Inflammatory macrophage (primary cell): Measurements from ENCODE around the gene STK32C.
A peak's percentile ranks its signal among the peaks of the same experiment; 100 is the strongest.
"Not testable (repeated sequence)": the region's sequence is repeated elsewhere in the genome, so short reads cannot be mapped to it uniquely, and the experiment has no call there.

Source experiments
- DNase-seq, 2 donors: peaks; one replicate each; pipeline ENCODE4 v3.0.0-alpha.2; 2020 to 2022

The STK32C gene

DNA sequence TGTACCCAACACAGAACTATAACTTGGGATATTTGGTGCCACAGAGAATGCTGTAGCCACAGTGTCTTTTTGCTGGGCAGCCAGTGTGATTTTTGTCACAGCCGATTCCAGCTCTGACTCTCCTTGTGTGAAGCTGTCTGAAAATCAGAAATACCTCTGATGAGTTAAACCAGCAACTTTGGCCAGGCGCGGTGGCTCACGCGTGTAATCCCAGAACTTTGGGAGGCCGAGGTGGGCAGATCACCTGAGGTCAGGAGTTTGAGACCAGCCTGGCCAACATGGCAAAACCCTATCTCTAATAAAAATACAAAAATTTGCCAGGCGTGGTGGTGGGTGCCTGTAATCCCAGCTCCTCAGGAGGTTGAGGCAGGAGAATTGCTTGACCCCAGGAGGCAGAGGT lies 30.1 kb upstream of the STK32C start:
- not testable (repeated sequence) for DNase-seq

DNA sequence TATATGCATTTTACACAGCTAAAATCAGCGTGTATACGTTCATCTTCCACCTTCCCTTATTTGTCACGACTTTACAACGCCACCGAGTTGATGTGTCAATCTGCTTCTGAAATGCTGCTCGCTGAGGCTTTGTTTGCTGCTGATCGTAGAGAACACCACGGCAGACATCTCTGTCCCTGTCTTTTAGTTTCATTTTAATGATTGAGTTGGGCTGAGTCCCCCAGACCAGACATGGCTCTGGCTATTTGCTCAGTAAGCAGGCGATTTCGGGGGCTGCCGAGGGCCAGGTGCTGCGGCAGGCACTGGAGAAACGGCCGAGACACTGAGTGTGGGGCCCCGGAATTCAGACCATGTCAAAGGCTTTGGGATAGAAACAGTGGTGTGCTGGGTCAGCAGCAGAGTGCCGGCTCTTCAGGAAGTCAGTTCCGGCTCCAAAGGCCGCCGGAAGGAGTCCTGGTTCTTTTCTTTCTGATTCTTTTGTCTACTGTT lies 29.2 kb upstream of the STK32C start:
- peak; percentile 29 to 46 for DNase-seq

DNA sequence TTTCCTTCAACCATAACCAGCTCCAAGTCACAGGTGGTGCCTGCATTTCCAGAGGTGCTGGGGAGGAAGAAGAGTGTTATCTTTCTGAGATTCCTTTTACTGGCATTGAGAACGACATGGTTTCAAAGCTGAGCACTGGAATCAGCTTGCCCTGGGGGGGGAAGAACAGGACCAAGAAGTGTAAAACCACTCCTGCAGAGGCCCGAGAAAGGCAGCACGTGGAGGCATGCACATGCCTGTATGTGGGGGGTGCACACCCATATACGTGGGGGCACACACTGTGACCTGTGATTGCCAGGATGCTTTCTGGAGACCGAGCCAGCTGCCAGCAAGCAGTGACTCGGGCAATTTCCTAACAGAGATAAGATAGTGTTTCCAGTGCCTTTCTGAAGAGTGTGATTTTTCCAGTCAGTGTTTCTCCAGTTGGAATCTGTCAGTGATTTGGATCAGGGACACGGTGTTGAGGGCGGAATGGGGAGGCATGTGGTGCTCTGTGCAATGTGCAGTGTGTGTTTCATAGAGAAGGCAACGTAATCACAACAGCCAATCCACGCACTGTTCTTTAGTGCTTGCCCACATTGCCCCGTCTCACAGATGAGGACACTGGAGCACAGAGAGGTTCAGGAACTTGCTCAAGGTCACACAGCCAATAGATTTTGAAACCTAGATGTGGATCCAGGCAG lies 28.5 kb upstream of the STK32C start:
- DNase-seq: no peak

DNA sequence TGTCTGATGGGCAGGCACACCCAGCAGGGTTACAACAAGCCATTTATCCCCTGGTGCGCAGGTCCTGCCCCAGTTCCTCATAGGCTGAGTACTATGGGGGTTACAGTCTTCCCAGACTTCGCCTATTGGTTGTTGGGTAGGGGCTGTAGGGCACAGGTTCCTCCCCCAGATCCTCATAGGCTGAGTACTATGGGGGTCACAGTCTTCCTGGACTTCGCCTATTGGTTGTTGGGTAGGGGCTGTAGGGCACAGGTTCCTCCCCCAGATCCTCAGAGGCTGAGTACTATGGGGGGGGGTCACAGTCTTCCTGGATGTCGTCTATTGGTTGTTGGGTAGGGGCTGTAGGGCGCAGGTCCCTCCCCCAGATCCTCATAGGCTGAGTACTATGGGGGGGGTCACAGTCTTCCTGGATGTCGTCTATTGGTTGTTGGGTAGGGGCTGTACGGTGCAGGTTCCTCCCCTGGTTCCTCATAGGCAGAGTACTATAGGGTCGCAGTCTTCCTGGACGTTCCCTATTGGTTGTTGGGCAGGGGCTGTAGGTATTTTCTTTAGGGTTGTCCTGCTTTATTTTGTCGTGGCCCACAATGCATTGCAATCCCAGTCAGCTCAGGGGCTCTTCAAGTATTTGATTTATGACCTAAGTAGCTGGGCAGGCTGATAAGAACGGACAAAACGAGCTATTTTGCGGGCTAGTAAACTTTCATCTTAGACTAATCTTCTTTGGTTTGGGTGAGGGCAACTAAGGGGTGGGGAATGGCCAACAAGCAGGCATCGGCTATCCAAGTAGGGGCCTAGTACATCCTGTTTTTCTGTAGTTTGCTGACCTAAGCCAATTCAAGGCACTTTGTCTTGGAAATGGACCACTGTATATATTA lies 27.7 kb upstream of the STK32C start:
- DNase-seq: peak; percentile 76 to 89

DNA sequence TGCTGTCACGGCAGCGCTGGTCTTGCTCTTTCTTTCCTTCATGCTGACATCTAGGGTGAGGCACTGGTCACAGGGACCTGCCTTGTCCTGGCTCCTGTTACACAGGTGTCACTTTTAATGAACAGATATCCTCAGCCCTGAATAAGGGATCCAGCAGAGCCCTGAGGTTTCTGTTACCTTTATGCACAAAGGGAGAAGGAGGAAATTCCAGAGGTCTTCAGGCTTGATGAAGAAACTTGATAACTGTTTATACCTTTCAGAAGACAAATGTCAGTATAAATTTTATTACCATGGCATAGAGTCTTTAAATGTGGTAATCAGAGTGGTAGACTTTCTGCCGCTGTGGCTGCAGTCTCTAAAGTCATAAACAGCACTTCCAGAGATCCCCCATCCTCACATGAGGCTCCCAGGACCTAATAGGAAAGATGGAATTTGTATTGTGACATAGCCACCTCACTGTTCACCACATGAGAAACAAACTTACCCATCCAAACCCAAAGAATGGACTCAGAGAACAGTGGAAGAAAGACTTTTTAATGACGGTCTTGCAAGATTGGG lies 27.0 kb upstream of the STK32C start:
- DNase-seq: no peak

DNA sequence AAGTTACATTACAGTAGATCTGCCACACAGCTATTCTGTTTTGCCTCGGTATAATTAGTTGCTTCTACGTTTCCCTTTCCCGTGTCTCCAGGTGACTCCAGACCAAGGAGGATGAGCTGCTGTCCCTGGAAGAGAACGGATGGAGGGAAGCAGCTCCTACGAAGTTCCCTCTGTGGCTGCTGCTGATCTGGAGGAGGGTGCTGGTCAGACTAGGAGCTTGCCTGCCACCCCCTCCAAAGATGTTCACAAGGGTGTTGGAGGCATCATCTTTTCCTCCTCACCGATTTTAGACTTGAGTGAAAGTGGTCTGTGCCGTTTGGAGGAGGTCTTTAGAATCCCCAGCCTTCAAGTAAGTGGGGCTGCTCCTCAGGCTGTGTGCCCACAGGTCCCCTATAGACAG lies 25.6 kb upstream of the STK32C start:
- no peak for DNase-seq

DNA sequence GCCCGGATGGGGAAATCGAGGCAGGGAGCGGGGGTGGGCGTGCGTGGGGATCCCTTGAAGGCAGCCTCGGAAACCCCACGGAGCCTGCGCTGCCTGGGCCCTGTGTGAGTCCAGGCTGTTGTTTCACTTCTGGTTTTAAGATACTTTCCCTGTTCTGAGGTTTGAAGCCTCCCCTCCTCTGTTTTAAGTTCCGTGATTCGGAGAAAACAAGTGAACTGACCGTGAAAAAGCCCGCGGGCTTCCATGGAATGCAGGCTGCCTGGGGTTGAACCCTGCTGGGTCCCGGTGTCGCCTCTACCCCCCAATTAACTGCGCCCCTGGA lies 24.6 kb upstream of the STK32C start:
- peak; percentile 61 to 66 for DNase-seq

DNA sequence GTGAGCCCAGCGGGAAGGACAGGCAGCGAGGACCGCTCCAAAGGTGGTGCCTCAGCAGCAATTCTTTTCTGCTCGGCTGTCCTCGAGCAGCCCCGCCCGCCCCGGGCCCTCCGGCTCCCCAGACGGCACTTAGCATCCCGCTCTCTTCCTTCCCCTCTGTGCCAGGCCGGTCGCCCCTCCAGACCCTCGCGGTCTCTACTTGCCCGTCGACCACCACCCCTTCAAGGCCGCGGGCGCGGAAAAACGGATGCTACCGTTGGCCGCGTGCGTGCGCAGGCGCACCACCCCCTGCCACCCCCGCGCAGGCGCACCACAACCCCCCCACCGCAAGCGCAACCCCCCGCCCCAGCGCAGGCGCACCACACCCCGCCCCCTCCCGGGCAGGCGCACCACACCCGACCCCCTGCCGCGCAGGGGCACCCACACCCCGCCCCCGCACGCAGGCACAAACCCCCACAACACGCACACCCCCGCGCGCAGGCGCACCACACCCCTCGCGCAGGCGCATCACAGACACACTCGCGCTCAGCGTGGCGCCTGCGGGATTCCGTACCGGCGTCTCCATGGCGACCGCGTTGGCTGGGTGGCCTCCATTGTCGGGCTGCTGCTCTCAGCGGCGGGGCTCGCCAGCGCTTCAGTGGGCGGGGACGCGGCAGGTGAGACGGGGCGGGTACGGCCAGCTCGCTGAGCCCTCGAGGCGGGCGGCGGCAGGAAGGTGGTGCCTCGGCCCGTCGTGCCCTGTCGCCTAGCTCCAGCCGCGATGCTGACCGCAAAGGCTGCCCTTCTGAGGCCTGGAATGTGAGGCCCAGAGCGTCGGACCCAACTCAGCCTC lies 24.1 kb upstream of the STK32C start, which contains the start of gene LRRC27:
Gene LRRC27, plus strand, starts transcription at position 593 of the 832 bp plus-strand sequence. CDS start 1,332 bp downstream, outside the sequence.
- DNase-seq: peak; percentile 94 to 96

DNA sequence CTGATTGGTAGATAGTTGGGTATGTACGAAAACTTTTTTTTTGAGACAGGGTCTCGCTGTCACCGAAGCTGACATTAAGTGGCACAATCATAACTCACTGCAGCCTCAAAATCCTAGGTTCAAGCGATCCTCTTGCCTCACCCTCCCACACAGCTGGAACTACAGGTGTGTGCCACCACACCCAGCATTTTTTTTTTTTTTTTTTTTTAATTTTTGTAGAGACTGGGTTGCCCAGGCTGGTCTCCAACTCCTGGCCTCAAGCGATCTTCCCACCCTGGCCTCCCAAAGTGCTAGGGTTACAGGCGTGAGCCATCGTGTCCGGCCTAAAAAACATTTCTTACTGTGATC lies 22.7 kb upstream of the STK32C start:
- DNase-seq: no peak

DNA sequence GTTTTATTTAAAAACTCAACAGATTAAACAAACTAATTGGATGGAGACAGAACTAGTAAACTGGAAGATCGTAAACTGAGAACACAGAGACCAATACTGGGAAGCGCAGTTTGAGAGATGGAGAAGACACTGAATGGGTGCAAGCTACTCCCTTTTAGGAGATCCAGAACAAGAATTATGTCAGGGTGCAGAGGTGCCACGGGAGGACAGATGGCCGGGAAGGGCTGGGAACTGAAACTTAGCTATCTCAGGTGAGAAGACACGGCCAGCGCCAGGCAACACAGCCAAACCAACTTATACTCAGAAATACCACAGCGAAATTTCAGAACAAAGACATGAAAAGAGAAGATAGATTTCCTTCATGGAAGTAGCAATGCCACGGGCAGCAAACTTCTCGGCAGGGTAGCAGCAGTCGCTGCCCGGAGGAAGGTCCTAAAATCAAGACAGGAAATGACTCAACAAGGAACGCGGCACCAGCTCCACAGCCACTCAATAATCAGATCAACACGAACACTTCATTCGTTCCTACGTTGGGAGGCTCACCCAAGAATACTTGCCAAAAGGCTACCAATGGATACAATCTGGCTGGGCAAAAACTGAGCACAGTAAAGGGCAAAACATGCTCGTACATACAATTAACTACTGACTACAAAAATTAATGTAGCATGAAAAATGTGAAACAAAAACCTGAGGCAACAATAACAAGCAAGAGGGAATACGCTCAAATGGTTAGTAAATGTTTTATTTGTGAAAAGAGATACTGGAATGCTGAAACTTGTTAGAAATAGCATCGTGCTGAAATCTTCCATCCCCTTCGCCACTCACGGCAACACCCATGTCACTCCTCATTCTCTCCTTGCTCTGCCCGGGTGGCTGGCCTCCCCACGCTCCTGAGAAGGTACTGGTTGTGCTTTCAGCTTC lies 22.1 kb upstream of the STK32C start:
- peak; percentile 59 to 69 for DNase-seq

DNA sequence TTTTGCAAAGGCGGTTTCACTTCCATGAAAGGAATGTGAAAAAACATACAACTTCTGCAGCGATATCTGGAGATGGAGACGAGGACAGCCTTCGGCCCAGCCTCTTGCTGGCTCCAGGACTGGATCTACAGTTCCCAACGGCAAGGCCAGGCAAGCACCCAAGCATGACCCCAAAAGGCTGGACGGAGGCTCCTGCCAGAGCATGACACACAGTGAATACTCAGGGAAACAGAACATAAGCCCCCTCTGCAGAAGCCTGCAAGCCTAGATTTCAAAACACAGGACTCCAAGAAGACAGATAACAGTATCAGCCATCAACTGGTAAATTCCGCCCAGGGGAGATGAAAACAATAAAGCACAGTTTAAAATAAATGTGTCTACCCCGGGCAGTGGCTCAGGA lies 21.0 kb upstream of the STK32C start:
- no peak for DNase-seq

DNA sequence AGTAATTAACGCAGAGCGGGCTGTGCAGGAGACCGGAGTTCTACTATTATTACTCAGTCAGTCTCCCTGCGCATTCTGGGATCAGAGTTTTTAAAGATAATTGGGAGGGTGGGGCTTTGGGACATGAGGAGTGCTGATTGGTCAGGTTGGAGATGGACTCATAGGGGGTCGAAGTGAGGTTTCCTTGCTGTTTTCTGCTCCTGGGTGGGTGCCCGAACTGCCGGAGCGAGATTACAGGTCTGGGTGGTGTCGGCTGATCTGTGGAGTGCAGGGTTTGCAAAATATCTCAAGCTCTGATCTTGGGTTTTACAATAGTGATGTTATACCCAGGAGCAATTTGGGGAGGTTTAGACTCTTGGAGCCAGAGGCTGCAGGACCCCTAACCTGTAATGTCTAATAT lies 20.4 kb upstream of the STK32C start:
- DNase-seq: no peak

DNA sequence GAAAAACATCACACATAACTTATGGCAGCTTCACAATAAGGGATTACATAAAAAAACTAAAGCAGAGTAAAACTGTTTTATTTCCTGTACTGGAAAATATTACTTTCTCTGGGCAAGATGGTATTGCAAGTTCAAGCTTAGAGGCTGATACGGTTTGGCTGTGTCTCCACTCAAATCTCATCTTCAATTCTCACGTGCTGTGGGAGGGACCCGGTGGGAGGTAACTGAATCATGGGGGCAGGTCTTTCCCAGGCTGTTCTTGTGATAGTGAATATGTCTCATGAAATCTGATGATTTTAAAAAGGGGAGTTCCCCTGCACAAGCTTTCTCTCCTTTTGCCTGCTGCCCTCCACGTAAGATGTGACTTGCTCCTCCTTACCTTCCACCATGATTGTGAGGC lies 19.2 kb upstream of the STK32C start:
- DNase-seq: no peak

DNA sequence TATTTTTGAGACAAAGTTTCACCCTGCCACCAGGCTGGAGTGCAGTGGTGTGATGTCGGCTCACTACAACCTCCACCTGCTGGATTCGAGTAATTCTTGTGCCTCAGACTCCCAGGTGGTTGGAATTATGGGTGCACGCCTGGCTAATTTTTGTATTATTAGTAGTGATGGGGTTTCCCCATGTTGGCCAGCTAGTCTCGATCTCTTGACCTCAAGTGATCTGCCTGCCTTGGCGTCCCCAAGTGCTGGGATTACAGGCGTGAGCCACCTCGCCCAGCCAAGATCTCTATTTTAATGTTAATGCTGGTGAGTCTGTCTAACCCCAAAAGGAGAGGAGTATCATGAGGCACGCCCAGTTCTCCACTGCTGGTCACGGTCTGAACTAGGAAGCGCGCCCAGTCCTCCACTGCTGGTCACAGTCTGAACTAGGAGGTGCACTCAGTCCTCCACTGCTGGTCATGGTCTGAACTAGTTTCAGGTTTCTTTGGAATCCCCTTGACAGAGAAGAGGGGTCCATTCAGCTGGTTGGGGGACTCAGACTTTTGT lies 18.7 kb upstream of the STK32C start:
- DNase-seq: no peak

DNA sequence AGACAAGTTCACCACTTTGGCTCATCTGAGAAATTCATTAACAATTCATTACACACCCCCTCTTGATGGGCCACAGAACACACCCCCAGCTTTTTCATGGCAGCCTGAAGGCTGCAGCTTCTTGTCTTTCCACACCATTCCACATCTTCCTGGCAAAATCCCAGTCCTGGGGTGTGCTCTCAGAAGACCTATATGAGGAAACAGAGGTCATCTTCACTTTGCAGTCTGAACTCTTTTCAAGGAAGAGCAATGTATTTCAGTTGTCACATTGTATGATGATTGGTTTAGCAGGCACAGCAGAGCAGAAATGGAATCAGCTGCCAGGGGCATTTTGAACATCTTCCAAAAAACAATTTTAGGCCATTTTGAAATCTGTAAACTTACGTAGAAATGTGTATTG lies 16.4 kb upstream of the STK32C start:
- no peak for DNase-seq

DNA sequence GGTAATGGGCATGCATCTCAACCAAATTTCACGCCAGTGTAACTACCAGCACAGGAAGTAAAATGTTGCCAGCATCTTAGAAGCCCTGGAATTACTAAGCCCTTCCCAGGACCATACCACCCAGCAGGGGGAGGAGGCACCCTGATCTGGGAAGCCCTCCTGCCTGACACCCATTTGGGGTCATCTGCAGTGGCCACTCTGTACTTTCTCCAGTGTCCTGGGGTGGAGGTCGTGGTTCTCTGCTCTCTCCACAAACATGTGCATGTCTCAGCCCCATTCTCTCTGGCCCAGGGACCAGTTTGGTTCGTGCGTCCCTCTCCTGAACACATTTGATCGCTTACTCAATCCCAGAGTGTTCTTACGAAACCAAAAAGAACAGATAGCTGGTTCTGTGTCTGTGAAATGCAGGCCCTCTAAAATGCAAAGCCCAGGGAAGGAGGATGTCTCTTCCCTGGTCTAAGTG lies 14.9 kb upstream of the STK32C start:
- DNase-seq: peak; percentile 34 to 63

DNA sequence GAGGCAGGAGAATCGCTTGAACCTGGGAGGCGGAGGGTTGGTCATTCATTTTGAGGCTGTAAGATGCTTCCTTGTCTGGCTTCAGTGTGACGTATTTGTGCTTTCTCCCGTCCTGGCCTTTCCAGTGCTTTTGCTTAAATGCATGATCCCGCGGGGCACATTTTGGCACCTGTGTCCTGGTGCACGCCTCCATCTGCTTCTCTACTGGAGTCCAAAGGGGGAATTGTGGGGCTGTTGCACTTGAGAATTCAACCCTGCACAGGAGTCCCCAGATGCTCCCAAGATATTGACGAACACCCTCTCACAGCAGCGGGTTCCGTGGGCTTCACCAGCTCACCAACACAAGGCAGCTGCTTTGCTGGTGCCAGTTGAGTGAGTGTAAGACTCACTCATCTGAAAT lies 14.0 kb upstream of the STK32C start:
- no peak for DNase-seq

DNA sequence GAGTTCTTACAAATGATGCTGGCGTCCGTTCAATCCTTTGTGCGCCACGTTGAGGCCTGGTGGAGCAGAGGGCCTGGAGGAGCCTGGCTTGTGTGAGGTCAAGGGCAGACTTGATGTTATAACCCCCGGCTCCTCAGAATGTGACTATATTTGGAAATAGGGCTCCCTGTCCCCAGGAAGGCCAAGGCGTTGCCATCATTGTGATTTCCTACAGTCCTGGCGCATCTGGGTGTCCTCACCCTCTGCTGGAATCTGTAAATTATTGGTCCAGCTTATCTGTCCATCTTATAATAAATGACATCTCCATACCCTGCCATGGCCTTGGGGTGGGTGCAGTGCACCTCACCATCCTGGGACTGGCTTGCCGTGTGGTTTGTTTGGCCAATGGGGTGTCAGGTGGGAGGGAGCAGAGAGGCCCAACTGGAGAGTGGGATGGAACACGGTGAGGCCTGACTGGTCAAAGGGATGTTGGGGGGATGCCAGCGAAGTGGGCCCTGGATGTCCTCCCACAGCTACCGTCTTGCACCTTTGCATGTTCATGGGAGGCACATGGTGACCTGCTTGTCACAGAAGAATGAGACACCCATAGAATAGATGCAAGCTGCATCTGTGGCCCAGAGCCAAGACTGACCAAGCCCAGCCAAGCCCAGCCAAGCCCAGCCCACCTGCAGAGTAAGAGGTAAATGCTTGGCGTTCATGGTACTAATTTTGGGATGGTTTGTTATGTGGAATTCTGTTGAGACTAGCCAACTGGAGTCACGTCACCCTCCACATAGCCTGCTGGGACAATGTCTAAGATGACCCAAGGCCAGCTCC lies 13.1 kb upstream of the STK32C start:
- DNase-seq: no peak

DNA sequence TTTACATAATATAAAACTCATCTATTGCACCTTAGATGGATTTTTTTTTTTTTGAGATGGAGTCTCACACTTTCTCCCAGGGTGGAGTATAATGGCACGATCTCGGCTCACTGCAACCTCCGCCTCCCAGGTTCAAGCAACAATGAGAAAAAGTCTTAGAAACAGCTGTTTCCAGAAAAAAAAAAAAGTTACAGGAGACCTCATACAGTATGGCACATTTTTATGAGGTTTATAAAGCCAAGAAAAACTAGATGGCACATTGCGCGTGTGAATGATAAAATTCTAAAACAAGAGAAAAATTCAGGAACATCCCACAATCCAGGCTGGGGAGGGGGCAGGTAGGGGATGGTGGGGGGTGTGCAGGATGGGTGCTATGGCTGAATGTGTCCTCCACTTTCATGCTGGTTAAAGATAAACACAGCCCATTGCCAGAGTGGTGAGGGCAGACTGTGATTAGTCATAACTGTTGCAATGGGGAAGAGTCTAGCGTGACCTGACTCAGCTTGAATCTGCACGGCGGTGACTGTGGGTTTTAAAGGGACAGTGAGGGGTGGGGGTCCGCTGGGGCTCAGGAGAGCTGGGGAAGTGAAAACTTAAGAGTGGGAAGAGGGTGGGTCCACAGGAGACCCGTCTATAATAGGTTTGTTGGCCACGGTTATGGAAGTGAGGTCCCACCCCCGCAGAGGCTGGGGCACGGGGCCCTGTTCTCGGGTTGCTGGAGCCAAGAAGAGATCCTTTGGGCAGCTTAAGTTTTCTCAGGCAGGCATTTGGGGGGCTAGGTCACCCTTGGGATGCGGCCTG lies 12.3 kb upstream of the STK32C start:
- DNase-seq: peak; percentile 80 to 82
